GM18867 (cell line): ENCODE data around the gene RBMS1.

Source experiments
- ATAC-seq: cut with Tn5 transposase; IDR thresholded peaks from one replicate; pipeline ENCODE4 v1.9.1; 2021; ENCODE audit warnings: mild to moderate bottlenecking, moderate library complexity; ENCODE audit not compliant: unreplicated experiment

Gene RBMS1

GRCh38 chr2:160261732-160262131 is 231.9 kb downstream of the RBMS1 start:
- ATAC-seq: no peak

GRCh38 chr2:160258492-160258805 is 235.2 kb downstream of the RBMS1 start:
- ATAC-seq: no peak

DNA sequence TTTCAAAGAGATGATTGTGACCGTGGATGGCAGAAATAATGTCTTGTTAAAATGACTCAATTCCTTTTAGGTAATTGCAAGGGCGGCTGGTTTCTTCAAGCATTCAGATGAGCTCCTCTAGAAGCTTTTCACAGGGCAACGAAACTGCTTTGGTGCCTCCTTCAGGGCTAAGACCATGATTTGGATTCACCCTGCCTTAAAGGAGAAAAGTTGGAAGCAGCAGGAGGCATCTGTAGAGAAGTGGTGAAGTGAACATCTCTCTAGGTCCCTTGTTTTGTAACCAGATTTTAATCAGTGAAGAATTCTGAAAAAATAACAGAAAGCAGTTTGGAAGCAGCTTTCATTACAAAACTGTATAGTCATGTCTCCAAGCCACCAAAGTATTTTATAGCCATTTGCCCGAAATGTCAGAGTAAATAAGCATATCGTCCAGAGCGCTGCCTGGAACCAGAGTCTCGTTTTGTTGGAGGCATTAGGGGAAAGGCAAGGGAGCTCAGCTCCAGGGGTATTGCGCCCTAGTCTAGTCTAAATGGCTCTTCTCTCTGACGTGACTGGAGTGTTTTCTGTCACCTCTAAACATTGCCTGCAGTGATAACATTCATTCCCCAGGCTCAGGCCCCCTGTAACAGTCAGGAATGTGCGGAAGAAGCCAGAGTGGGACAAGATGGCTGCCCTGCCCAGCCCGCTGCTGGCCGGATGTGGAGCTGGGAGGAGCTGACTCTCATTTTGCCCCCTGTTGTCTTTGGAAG is 235.7 kb downstream of the RBMS1 start:
- no peak for ATAC-seq

- no peak for ATAC-seq
Observed at GRCh38 chr2:160257041-160257742, 236.4 kb downstream of the RBMS1 start.

- no peak for ATAC-seq
Observed at GRCh38 chr2:160256507-160256906, 237.1 kb downstream of the RBMS1 start.

DNA sequence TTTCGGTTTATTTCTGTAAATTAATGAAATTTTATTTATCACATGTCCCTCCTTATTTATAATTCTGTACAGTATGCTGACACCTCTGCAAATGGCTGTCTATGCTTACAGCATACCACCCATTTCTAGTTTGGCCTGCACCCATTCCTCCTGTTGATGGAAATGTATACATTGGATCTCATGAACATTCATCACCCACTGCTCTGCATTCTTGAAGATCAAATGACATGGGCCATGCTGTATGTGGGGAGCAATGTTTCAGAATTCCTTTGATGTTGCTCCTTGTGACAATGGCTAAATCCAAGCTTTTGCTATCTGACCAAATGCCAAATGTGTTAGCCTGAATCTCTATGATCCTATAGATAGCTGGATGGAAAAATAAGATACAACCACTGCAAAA is 238.2 kb downstream of the RBMS1 start:
- no peak for ATAC-seq

GRCh38 chr2:160254189-160254762 is 239.3 kb downstream of the RBMS1 start:
- ATAC-seq: no peak

- ATAC-seq: no peak
Observed at GRCh38 chr2:160253440-160254188, 240.0 kb downstream of the RBMS1 start.

GRCh38 chr2:160252900-160253299 is 240.7 kb downstream of the RBMS1 start:
- ATAC-seq: no peak

DNA sequence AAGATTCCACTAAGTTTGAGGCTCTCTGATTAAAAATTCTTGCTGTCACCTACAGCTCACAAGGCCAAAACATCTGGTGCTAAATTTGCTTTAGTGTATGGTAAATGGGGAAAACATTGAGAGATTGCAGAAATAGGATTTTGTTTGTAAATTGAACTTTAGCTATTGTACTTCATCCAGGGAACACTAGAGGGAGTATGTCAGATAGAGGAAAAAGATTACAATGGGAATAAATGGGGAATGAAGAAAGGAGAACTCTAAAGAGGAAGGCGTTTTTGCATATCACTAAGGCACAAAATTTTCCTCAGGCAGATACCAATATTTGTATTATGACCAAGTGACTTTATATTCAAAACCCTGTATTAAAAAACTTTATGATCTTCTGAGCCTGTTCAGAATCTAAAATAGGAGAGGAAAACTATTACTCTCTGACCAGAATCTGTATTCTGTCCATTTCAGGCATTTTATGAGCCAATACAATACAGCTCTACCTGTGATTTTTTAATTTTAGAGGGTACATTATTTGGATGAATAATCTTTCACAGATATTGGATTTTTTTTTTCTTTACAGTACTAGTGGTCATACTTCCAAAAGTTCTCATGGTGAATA is 241.2 kb downstream of the RBMS1 start:
- ATAC-seq: no peak

DNA sequence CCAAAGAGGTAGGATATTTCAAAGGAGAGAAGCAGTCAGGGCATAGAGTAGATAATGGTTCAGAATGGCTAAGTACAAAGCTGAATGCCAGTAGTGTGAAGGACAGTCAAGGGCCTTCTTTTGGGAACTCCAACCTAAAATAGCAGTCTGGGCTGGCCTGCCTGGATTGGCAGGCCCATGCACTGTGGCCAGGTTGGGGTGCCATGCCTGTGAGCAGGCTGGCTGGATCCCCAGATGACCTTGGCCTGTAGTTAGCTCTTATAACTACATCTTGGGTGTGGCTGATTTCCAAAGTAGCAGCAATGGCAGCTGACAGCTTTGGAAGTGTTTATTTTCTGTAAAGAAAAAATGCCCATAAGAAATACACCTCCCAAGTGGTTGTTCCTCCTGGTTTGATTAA is 242.0 kb downstream of the RBMS1 start:
- no peak for ATAC-seq

GRCh38 chr2:160249876-160250275 is 243.7 kb downstream of the RBMS1 start:
- ATAC-seq: no peak

DNA sequence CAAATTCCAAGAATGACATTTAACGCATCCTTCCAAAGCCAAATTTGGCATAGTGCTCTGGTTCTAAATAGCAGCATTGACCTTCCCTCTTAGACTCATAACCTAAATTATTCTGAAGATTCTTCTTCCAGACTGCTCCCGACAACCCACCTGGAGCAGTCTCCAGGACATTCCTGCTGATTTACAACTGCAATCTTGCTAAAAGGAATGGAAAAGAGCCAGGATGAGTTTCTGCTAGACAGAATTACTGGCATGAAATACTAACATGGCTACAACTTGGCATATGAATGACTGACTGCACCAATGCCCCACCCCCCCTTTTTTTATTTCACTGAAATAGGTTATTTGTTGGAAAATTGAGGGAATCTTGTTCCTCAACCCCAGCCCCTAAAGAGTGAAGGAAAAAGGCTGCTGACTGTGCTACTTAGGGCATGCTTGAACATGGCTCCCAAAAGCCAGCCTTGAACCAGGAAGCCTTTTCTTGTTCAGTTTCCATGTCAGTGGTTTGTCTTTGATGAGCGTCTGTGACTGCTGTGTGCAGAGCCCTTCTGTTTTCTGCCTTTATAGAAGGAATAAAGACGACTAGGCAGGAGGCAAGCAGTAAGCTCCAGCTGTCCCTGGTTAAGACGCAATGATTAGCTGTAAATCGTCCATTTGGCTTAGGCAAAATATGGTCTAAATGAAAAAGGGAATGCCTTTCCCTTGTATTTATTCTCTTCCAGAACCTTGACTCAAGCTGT is 246.1 kb downstream of the RBMS1 start:
- ATAC-seq: no peak

DNA sequence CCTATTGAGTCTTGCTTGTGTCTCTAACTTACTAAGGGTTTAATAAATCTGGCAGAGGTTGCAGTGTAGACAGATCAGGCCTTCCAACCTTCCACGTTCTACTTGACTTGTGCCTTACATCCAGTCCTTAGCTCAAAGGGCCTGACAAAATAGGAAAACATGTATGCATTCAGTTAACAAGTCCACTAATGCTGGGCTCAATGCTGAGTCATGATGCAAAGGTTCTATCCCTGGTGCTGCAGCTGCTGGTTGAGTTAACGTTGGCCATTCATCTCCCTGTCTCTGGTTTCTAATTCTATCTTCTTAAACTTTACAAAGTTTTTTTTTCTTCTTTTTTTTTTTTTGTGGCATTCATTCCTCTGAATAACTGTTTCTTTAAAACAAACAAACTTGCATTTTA is 247.3 kb downstream of the RBMS1 start:
- no peak for ATAC-seq

DNA sequence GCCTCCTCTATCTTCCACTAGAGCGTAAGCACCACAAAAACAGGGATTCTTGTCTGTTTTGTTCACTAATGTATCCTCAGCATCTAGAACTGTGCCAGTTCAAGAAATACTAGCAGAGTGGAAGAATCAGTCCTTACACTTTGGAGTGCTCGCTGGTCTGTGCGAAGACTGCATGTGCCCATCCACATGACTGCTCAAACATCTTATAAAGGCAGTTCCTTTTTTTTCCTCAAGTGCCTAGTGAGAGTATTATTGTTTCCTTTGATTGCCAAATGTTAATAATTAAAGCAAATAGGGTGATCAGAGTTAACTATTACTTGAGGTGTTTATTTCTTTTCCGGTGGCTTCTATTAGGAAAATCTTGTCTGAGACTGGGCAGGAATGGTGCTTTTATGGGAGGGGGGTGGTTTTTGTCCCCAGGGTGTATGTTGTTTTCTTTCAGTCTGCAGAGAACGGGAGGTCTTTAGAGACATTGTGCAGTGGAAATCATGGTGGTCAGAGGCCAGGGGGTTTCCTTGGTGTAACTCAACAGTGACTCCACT is 247.9 kb downstream of the RBMS1 start:
- no peak for ATAC-seq

- no peak for ATAC-seq
Observed at GRCh38 chr2:160242893-160243564, 250.6 kb downstream of the RBMS1 start.

GRCh38 chr2:160241251-160242137 is 252.1 kb downstream of the RBMS1 start:
- ATAC-seq: no peak

- ATAC-seq: no peak
Observed at GRCh38 chr2:160239436-160239835, 254.2 kb downstream of the RBMS1 start.

DNA sequence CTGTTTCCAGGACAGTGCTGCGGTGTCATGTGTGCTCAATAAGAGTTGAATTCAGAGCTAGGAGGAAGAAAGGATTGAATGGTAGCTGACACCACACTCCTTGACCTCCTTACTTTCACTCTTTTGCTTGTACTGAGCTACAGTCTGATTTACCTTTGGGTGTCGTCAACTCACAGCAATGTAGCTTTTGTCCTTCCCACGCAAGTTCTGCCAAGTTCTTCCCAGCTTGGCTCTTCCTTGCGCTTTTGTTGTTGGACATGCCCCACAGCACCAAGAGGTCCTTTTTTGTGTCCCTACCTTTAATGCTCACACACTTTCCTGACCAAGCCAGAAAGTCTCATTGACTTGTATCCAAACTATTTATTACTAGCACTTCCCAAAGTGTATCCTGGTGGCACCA is 255.2 kb downstream of the RBMS1 start:
- no peak for ATAC-seq
